ENCODE results near the gene MYOM1.

MYOM1 gene

DNA sequence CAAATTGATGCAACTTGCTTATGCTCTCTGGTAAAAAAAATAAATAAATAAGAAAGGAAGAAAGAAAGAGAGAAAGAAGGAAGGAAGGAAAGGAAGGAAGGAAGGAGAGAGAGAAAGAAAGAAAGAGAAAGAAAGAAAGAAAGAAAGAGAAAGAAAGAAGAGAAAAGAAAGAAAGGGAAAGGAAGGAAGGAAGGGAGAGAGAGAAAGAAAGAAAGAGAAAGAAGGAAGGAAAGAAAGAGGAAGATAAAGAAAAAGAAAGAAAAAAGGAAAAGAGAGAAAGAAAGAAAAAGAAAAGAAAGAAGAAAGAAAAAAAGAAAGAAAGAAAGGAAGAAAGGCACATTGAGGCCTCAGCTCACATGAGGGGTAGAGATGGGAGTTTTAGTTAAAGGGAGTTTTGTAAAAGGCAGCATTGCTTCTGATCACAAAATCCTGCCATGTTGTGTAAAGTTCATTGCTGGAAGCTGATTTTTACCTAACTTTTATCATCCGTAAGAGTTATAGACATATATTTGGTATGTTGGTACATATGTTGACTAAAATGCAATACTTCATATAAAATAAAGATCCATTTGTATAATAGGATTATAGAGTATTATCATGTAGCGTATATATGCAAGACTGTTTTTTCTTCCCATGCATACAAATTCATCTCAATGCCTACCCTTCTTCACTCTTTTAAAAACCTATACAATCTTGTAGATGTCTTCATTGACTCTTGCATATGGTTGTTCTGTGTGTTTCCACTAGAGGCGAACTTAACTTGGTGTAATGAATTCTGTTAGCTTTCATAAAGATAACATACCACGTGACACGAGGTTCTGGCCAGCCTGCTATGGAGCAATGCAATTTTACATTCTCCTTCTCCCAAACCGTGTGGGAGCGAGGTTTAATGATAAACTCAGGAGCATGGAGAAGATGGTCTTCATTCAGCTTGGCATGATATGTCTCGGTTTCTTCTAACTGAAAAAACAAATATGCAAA is 32.8 kb downstream of the MYOM1 start:
- DNase-seq (ENCODE audit: low read depth, low spot score) = no peak

DNA sequence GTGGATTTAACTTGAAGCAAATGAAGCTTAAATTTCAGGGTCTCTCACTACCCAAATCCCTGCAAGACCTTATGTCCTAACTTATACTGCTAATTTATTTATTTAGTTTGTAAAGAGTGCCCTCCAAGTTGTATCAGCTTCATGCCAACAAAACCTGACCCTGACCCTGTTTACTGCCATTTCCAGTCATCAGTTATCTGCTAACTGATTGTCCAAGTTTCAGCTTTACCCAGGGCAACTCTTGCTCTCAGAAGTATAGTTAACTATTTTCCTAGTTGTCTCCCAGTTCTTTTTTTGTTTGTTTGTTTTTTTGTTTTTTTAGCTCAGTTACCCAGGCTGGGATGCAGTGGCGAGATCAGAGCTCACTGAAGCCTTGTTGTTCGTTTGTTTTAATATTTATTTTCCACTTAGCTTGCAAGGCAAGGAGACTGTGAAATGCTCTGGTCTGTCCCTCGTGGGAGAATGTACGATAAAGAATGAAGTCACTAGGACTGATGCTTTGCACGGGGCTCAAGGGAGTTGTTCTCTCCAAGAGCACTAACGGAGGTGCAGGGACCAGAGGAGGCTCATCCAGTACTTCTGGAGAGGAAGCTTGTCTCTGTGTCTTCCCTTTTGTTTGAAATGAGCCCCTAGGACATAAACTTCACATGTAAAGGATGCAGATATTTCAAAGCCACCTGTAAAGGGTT is 35.3 kb downstream of the MYOM1 start:
- DNase-seq (ENCODE audit: low read depth, low spot score) = no peak

DNA sequence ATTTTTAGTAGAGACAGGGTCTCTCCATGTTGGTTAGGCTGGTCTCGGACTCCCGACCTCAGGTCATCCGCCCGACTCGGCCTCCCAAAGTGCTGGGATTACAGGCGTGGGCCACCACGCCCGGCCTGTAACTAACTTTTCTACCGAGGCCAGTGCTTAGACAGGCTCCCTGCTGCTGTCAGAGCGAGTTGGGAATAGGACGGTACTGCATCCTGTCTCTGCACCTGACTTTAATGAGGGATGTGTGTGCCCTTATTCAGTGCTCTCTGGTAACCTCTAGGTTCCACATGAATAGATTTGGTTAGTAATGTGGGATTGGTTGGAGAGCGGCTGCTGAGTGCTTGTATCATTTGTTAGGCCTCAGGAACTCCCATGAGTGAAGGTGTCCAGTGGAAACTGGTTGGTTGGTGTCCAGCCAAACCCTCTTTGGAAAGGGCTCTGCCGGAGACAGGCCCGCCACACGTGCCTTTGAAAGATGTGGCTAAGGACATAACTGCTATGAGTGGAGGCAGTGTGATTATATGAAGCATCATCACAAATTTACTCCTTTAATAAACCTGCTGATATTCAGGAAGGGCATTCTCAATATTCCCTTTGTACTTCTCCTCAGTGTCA is 36.6 kb downstream of the MYOM1 start:
- no peak for DNase-seq (ENCODE audit: low read depth, low spot score)

DNA sequence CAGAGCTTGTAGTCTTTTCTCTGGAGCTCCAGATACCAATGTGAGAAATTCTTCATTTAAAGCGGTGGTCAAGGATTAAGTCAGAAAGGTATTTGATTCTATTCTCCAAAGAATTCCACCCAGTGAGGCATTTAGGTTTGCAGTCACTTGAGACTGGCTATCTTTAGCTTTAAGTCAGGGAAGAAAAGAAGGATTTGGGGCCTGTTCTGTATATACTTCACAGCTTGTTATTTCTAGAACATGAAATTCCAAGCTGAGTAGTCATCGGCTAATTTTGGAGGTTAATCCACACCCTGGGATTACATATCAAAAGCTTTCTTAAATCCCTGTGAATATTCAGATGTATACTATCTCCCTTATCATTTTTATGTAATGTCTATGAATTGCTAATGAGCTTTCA is 39.4 kb downstream of the MYOM1 start:
- DNase-seq (ENCODE audit: low read depth, low spot score) = peak; percentile 51

DNA sequence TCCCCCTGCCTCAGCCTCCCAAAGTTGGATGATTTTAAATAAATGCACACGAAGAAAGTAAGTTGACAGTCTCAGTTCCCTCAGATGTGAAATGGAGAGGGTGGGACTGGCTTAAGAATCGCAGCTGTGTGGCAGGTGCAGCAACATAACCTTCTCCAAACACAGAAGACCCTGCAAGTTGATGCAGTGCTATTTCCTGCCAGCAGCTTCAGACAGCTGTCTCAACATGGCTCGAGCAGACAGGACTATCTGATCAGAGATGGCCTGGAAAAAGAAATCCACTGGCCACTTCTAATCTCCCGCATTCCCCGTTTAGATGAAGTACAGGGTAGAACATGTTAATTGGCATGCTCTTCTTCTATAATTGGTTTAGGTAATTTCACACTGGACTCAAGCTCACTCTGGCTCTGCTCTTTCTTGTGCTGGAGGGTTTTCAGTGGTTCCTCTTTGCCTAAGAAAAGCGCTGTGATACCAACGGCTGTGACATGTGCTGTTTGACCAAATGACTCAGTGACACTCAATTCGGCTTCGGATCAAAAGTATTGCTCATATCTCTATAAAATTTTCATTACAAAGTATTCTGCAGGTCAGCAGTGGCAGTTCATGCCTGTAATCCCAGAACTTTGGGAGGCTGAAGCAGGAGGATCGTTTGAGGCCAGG is 40.2 kb downstream of the MYOM1 start:
- no peak for DNase-seq (ENCODE audit: low read depth, low spot score)

DNA sequence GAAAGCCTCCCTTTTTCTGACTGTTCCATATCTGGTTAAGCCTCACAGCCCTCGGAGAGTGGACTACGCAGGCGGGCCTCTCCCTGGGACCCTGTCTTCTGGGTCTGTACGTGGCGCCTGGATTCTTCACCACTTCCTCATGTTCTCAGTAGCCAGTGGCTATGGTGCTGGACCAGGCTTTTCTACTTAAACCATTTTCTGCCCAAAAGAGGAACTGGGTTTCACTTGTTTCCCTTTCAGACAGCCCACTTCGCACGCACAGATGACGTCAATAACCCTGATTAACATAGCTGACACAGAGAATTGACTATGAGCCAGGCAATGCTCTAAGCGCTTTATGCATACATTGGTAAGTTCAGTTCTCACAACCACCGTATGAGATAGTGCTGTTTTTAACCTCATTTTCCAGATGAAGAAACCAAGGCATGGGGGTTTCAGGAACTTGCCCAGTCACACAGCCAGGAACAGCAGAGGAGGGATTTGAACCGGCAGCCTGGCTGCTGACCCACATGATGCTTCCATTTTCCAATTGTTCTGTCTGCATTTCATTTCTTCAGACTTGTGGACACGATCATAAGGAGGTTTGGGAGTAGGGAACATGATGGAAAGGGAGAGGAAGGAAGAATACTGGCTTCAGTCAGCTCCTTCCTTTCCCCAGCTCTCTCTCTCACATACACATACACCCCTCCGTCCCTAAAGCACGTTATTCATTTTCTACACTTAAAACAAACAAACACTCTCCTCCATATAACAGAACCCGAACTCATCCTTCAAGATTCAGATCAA is 41.7 kb downstream of the MYOM1 start:
- DNase-seq (ENCODE audit: low read depth, low spot score) = peak; percentile 35

DNA sequence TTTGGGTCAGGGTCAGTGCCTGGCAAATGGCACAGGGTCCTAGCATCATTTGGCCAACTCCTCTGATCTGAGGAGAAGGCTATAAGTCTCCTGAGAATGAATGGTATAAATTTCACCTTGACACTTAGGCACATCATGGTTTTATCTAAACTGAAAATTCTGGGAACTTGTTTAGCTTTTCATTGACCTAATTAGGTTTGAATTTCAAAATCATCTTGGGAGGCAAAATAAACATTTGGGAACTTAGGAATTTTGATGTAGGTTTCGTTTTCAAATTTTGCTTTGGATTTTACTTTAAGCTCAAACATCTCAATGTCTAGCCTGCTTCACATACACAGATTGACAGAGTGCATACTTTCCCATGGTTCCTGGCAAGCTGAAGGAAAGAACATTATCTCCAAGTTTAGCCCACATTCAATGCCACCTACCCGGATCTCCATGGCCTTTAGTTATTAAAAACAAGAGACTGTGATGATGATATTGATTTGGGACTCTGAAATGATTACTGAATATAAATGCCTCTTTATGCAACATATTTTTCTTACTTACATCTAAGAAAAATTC is 44.5 kb downstream of the MYOM1 start:
- no peak for DNase-seq (ENCODE audit: low read depth, low spot score)

DNA sequence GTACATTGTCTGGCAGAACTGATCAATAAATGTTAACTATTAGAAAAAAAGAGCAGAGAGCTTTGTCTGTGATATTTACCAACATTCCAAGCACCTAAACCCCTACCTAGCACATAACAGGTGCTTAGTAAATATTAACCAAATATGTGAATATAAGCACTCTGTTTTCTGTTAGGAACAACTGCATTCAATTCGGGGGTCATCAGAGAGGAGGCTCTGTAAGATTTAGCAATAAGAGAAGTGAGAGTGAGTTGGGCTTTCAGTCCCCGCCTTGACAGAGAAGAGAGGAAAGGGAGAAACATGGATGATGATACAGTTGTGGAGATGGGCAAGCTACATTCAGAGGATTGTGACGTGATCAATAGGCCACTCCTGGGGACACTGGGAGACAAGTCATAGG is 47.7 kb downstream of the MYOM1 start:
- no peak for DNase-seq (ENCODE audit: low read depth, low spot score)

DNA sequence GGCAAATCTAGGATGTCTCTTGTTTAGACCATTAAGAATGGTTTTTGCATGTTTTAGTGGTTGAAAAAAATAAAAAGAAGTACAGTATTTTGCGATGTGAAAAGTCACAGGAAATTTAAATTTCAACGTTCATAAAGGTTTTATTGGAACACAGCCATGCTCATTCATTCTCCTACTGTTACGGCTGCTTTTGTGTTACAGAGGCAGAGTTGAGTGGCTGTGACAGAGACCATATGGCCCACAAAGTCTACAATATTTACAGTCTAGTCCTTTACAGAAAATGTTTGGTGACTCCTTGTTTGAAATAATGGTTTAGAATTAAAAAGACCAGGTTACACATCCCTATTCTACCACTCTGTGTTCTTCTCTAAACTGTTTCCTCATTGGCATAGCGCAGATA is 48.1 kb downstream of the MYOM1 start:
- DNase-seq (ENCODE audit: low read depth, low spot score) = no peak

DNA sequence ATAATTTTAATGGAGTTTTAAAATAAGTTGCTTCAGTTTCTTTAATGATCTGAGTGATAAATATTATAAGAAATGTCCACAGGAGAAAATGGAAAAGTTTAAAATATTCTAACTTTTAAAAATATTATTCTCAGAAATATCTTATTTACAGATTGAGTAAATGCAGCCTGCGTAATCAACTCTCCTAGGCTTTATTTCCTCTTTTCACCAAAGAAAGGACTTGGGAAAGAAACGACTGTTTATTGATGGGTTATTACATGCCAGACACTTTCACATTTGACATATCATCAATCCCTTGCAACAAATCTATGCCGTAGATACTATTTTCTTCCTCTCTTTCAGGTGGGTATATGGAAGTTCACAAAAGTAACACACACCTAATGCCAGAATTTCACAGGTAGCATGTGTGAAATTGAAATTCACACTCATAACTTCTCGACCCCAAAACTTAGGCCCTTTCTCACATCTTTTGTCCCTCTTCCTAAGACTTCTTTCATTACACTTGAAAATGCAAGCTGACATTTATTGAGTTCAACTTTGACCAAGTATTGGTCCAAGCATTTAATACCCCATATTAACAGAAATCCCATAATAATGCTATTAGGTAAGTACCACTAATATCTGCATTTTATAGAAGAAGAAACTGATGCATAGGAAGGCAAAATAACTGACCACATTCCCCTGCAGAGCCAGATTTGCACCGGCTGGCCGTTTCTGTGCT is 49.2 kb downstream of the MYOM1 start:
- DNase-seq (ENCODE audit: low read depth, low spot score) = no peak

DNA sequence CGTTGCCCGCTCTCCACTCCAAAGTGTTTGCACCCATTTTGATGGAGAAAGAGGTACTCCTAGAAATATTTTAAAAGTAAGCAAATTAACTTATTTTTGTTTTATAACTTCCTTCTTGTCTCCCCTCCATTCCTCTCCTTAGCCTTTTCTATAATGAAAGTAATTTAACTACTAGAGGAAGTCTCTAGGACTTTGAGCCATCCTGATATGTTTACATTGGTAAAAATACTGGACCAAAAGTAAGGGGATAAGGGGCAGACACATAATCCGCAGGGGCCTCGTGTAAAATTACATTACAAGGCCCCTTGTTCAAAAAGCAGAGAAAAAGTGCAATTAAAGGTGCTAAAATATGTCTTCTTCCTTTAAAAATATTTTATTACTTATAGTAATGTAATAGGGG is 55.4 kb downstream of the MYOM1 start:
- no peak for DNase-seq (ENCODE audit: low read depth, low spot score)

DNA sequence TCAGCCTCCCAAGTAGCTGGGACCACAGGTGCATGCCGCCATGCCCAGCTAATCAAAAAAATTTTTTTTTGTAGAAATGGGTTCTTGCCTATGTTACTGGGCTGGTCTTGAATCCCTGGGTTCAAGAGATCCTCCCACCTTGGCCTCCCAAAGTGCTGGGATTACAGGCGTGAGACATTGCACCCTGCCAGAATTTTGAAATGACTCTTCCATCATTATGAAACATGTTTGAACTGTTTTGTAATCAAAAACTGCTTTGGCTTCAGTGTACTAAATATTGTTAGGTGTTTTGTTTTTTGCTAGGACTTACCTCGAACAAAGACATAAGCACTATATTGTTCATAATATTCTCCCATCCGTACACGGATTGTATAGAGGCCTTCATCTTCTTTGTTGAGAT is 55.8 kb downstream of the MYOM1 start:
- no peak for DNase-seq (ENCODE audit: low read depth, low spot score)

DNA sequence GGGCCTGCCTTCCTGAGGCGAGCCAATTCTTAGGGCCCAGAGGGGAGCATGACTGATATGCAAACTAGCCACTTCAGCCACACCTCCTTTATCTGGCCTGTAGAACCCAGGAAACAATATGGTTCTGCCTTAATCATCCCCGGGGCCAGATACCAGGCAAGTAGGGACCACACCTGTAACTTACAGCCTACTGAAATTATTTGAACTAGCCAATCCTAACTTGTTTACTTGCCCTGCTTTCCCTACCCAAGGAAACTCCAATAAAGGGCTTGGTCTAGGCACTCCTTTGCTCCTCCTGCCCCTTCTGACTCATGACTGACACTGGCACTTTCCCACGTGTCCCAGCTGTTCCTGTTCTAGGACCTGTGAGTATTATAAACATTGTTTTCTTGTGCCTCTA is 57.6 kb downstream of the MYOM1 start:
- no peak for DNase-seq (ENCODE audit: low read depth, low spot score)

DNA sequence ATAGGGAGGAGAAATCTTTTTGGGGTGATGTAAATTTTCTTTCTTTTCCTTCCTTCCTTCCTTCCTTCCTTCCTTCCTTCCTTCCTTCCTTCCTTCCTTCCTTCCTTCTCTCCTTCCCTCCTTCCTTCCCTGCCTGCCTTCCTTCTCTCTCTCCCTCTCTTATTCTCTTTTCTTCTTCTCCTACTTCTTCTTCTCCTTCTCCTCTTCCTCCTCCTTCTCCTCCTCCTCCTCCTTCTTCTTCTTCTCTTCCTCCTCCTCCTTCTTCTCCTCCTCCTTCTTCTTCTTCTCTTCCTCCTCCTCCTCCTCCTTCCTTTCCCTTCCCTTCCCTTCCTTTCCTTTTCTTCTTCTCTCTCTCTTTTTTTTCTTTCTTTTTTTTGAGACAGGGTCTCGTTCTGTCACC is 59.9 kb downstream of the MYOM1 start:
- no peak for DNase-seq (ENCODE audit: low read depth, low spot score)

DNA sequence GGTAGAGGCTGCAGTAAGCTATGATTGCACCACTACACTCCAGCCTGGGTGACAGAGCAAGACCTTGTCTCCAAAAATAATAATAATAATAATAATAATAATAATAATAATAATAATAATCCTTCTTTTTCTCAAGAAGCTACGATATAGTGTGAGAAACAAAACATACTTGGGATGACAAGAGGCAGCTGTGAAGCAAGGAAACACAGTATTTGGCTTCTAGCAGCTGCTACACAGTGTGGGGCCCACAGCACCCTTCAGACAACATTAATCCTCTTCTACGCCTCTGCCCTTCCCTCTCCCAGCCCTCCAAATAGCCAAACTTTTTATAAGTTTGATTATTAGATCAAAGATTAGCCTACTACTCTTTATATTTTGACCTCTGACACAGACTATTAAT is 62.2 kb downstream of the MYOM1 start:
- DNase-seq (ENCODE audit: low read depth, low spot score) = no peak

DNA sequence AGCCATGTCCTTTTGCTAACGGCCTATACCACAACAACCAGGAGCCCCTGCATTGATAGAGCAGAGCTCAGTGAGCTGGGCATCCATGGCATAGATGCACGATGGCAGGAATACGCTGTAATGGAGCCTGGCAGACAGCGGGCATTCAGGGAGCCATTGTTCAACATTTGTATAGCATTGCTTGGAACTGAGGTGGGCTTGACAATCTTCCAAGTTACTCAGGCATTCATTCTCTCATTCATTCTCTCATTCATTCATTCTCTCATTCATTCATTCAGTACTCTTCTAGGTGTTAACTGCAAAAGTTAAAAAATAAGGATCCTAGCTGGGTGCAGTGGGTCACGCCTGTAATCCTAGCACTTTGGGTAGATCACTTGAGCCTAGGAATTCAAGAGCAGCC is 62.7 kb downstream of the MYOM1 start:
- DNase-seq (ENCODE audit: low read depth, low spot score) = no peak

DNA sequence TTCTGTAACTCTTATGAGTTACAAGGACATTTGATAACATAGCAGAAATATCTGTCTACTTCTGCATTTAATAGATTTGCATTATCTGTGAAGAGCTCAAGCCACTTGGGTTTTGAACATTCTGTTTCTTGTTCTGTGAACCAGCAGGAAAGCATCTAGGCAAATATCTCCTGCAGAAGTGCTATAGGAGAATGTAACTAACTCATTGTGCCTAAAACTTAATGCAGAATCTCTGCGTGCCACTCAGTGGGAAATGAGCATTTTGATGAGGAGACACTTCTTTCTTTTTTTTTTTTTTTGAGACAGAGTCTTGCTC is 63.5 kb downstream of the MYOM1 start:
- no peak for DNase-seq (ENCODE audit: low read depth, low spot score)

DNA sequence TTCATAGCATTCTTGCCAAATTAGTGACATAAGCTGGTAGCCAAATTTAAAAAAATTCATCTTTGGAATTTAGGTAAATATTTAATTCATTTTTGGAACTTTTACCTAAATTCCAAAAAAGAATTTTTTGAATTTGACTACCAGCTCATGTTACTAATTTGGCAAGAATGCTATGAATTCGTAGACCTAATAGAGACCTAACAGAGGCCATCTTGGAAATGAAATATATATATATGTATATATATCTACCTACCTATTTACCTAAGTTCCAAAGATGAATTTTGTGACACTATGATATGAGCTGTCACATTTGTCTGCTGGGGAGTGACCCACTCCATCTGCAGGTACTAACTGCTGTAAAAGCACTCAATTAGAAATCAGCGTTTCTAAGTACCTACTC is 65.6 kb downstream of the MYOM1 start:
- DNase-seq (ENCODE audit: low read depth, low spot score) = no peak

DNA sequence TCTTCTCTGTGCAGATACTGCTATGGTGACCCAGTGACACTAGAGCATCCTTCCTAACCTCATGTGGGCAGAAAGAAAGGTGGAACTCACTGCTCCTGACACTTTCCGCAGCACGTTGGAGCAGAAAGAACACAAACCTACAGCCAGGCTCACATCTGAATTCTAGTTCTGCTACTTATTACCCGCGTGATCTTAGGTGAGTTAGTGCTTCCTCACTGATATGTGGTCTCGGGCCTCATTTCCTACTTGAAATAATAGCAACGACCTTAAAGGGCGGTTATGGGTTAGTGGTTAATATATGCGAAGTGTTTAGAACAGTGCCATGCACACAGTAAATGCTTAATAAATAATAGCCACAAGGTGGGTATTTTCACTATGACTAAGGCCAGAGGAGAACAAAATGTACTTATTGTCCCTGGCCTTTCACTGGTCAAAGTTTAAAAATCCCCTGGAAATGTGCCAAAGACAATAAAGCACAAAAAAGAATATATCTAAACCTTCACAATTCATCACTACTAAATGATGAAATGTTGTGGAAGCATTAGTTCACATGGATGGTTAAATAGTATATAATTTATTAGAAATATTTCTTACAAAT is 66.6 kb downstream of the MYOM1 start:
- DNase-seq (ENCODE audit: low read depth, low spot score) = peak; percentile 25

DNA sequence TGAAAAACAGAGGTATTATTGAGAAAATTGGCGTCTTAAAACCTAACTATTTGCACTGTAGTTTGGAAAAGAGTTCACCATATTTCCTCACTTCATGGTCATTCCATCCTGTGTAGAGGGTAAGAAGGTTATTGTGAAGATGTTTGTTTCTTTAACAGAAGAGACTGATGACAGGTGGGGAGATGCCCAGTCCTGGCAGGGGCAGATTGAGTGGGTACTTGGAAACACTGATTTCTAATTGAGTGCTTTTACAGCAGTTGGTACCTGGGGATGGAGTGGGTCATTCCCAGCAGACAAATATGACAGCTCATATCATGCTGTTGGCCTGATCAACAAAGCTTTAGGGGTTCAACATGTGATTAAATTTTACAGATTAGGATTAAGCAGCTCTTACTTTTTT is 67.5 kb downstream of the MYOM1 start:
- DNase-seq (ENCODE audit: low read depth, low spot score) = no peak

All from astrocyte of the hippocampus (primary cell).